Mesendoderm (in vitro differentiated cells): ENCODE results near the gene GCH1.

Source experiments
- DNase-seq: peaks from one replicate; pipeline ENCODE4 v3.0.0; 2013
- H2AK5ac ChIP-seq: 2 replicates; pipeline ENCODE4 v1.6.1; 2013; ENCODE audit warnings: low read length, inconsistent platforms
- H2BK120ac ChIP-seq: 2 replicates; pipeline ENCODE4 v1.6.1; 2013; ENCODE audit warnings: low read depth, mild to moderate bottlenecking, low read length, moderate library complexity, mixed read lengths
- H2BK15ac ChIP-seq: replicated peaks from 2 replicates; pipeline ENCODE4 v1.6.1; 2013; ENCODE audit warnings: low read depth, mild to moderate bottlenecking, moderate library complexity
- H2BK5ac ChIP-seq: 2 replicates; pipeline ENCODE4 v1.6.1; 2013; ENCODE audit warnings: low read length, inconsistent platforms
- H3K18ac ChIP-seq: 2 replicates; pipeline ENCODE4 v1.6.1; 2013; ENCODE audit warnings: mild to moderate bottlenecking, low read length, mixed read lengths
- H3K23ac ChIP-seq: one replicate; pipeline ENCODE4 v1.6.1; 2013; ENCODE audit warnings: low read length
- H3K27ac ChIP-seq: 2 replicates; pipeline ENCODE4 v1.5.1; 2013; ENCODE audit warnings: low read depth, mild to moderate bottlenecking, inconsistent platforms, low read length, moderate library complexity
- H3K27me3 ChIP-seq: 2 replicates; pipeline ENCODE4 v1.6.1; 2013; ENCODE audit warnings: low read length, control low read depth, mild to moderate bottlenecking, inconsistent platforms; ENCODE audit not compliant: insufficient read depth, poor library complexity
- H3K36me3 ChIP-seq: 2 replicates; pipeline ENCODE4 v1.6.1; 2013; ENCODE audit warnings: low read length, inconsistent platforms; ENCODE audit not compliant: control insufficient read depth, insufficient read depth
- H3K4ac ChIP-seq: one replicate; pipeline ENCODE4 v1.6.1; 2013; ENCODE audit warnings: low read depth, mild to moderate bottlenecking, low read length, moderate library complexity
- H3K4me1 ChIP-seq: 2 replicates; pipeline ENCODE4 v1.6.1; 2013; ENCODE audit warnings: low read depth, low read length, inconsistent platforms; ENCODE audit not compliant: control insufficient read depth
- H3K4me2 ChIP-seq: 2 replicates; pipeline ENCODE4 v1.6.1; 2013; ENCODE audit warnings: low read length
- H3K4me3 ChIP-seq: 2 replicates; pipeline ENCODE4 v1.5.1; 2013; ENCODE audit warnings: mild to moderate bottlenecking, low read length
- H3K56ac ChIP-seq: one replicate; pipeline ENCODE4 v1.6.1; 2013; ENCODE audit warnings: low read length
- H3K79me1 ChIP-seq: 2 replicates; pipeline ENCODE4 v1.6.1; 2013; ENCODE audit warnings: low read length, inconsistent platforms
- H3K79me2 ChIP-seq: 2 replicates; pipeline ENCODE4 v1.6.1; 2013; ENCODE audit warnings: mild to moderate bottlenecking, low read length; ENCODE audit not compliant: control insufficient read depth, insufficient read depth
- H3K9ac ChIP-seq: 2 replicates; pipeline ENCODE4 v1.6.1; 2013; ENCODE audit warnings: low read length, inconsistent platforms
- H4K5ac ChIP-seq: one replicate; pipeline ENCODE4 v1.6.1; 2013; ENCODE audit warnings: low read length
- H4K8ac ChIP-seq: one replicate; pipeline ENCODE4 v1.6.1; 2013; ENCODE audit warnings: low read depth, mild to moderate bottlenecking, control low read depth, low read length, moderate library complexity
- WGBS: extraction: QIAGEN DNeasy Blood & Tissue Kit; methylation state at CpG from one replicate; pipeline ENCODE4 v1.1.7; 2013; ENCODE audit warnings: low lambda C conversion rate, missing lambda C conversion rate; ENCODE audit not compliant: insufficient coverage; ENCODE audit errors: extremely low coverage; 5-methylcytosine and 5-hydroxymethylcytosine counted together

Gene GCH1

DNA sequence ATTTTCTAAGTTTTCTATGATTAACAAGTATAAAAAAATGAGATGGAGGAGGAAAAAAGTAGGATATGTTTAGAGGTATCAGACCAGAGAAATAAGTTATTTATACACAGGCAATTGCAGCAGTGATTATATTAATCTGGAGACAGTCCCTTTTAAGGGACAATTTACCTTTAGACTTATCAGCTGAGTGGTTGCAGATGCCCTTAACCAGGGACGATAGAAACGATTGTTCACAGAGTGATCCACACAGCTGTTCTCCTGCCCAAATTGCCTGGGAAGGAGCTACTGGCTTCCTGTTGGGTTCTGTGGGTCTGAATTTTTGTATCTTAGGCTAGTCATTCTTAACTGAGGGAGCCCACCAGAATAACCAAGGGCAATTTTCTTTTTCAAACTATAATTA lies 66.4 kb downstream of the GCH1 start:
- no CpG with 5 or more reads among the region's 2 CpGs for WGBS
- Histone ChIP-seq H3K4me2 (no peak overlapping the region), H2BK15ac (no peak overlapping the region), H3K56ac (no peak overlapping the region), H3K4me1 (no peaks in the 10 kb centered on the region), H3K27me3 (no peaks in the 10 kb centered on the region), H4K8ac (no peak overlapping the region), H3K4me3 (no peak overlapping the region), H3K23ac (no peak overlapping the region), H3K4ac (no peak overlapping the region), H2BK5ac (no peak overlapping the region), H3K18ac (no peak overlapping the region), H3K9ac (no peak overlapping the region), H4K5ac (no peak overlapping the region), H3K79me2 (no peaks in the 10 kb centered on the region), H3K36me3 (no peaks in the 10 kb centered on the region), H2AK5ac (no peak overlapping the region), H3K79me1 (no peaks in the 10 kb centered on the region), H3K27ac (no peak overlapping the region), H2BK120ac (no peak overlapping the region)
- no peak for DNase-seq

DNA sequence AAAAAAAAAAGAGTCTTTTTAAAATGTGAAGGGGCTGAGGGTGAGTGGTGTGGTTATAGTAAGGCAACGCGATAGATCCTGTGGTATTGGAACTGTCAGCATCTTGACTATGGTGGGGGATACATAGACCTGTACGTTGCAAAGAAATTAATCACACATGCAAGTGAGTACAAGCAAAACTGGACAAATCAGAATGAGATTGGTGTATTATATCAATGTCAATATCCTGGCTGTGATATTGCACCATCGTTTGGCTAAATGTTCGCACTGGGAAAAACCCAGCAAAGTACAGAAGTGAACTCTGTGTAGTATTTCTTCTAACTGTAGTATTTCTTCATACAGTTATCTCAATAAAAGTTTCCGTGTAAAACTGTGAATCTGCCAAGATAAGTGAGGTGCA lies 67.9 kb downstream of the GCH1 start:
- H3K79me2 ChIP-seq = no peaks in the 10 kb centered on the region
- H3K23ac ChIP-seq = no peak overlapping the region
- no peaks in the 10 kb centered on the region for H3K79me1 ChIP-seq
- no peaks in the 10 kb centered on the region for H3K27me3 ChIP-seq
- no peak overlapping the region for H2BK15ac ChIP-seq
- H4K5ac ChIP-seq = no peak overlapping the region
- no peak overlapping the region for H3K4me3 ChIP-seq
- no peak overlapping the region for H3K9ac ChIP-seq
- no peak overlapping the region for H3K18ac ChIP-seq
- no peaks in the 10 kb centered on the region for H3K4me1 ChIP-seq
- H3K4me2 ChIP-seq = no peak overlapping the region
- no peak overlapping the region for H2BK120ac ChIP-seq
- no peak overlapping the region for H2AK5ac ChIP-seq
- no peaks in the 10 kb centered on the region for H3K36me3 ChIP-seq
- no peak overlapping the region for H3K56ac ChIP-seq
- no CpG with 5 or more reads among the region's 6 CpGs for WGBS
- H2BK5ac ChIP-seq = no peak overlapping the region
- H3K27ac ChIP-seq = no peak overlapping the region
- no peak overlapping the region for H4K8ac ChIP-seq
- no peak for DNase-seq
- H3K4ac ChIP-seq = no peak overlapping the region

DNA sequence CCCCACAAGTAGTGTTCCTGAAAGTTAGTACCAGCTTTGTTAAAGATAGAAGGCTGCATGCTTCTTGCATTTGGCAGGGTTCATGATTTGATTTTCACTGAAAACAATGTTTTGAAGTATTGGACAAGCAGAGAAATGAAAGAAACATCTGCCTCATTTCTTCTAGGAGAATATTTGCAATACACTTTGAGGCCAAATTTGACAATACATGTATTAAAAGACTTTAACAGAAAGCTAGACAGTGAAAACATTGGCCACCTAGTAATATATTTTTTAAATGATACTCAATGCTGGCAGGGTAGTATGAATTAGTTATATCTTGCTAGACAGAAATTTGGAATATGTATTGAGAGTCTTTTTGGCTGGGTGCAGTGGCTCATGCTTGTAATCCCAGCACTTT lies 68.5 kb downstream of the GCH1 start:
- H3K4me3 ChIP-seq = no peak overlapping the region

DNA sequence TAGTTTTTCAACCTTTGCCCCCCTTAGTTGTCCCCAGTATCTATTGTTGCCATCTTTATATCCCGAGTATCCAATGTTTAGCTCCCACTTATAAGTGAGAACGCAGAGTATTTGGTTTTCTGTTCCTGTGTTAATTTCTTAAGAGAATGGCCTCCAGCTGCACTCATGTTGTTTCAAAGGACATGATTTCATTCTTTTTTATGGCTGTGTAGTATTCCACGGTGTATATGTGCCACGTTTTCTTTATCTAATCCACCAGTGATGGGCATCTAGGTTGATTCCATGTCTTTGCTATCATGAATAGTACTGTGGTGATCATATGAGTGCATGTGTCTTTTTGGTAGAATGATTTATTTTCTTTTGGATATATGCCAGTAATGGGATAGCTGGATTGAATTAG lies 72.0 kb downstream of the GCH1 start:
- no peaks in the 10 kb centered on the region for H3K27me3 ChIP-seq
- H2BK120ac ChIP-seq = no peak overlapping the region
- no CpG with 5 or more reads among the region's 4 CpGs for WGBS
- no peak overlapping the region for H2BK5ac ChIP-seq
- H3K27ac ChIP-seq = no peak overlapping the region
- H2BK15ac ChIP-seq = no peak overlapping the region
- no peaks in the 10 kb centered on the region for H3K36me3 ChIP-seq
- H3K4ac ChIP-seq = no peak overlapping the region
- H3K79me2 ChIP-seq = no peaks in the 10 kb centered on the region
- no peak overlapping the region for H4K5ac ChIP-seq
- DNase-seq = no peak
- H3K18ac ChIP-seq = no peak overlapping the region
- no peak overlapping the region for H3K56ac ChIP-seq
- H3K4me3 ChIP-seq = no peak overlapping the region
- H4K8ac ChIP-seq = no peak overlapping the region
- no peak overlapping the region for H3K9ac ChIP-seq
- no peaks in the 10 kb centered on the region for H3K4me1 ChIP-seq
- H3K23ac ChIP-seq = no peak overlapping the region
- no peak overlapping the region for H3K4me2 ChIP-seq
- no peaks in the 10 kb centered on the region for H3K79me1 ChIP-seq
- no peak overlapping the region for H2AK5ac ChIP-seq

More for the DNA sequence above, 68.5 kb downstream of the GCH1 start:
- Histone ChIP-seq H3K27ac (no peak overlapping the region), H3K23ac (no peak overlapping the region), H4K5ac (no peak overlapping the region), H4K8ac (no peak overlapping the region), H3K79me2 (no peaks in the 10 kb centered on the region), H2BK5ac (no peak overlapping the region), H2BK120ac (no peak overlapping the region), H3K4ac (no peak overlapping the region), H3K18ac (no peak overlapping the region), H3K36me3 (no peaks in the 10 kb centered on the region), H3K4me2 (no peak overlapping the region), H3K9ac (no peak overlapping the region), H2BK15ac (no peak overlapping the region), H3K4me1 (no peaks in the 10 kb centered on the region), H3K56ac (no peak overlapping the region), H3K27me3 (no peaks in the 10 kb centered on the region), H2AK5ac (no peak overlapping the region), H3K79me1 (no peaks in the 10 kb centered on the region)
- DNase-seq = no peak

- no peaks in the 10 kb centered on the region for H3K79me2 ChIP-seq
- no peak for DNase-seq
- H3K18ac ChIP-seq = no peak overlapping the region
- no peaks in the 10 kb centered on the region for H3K36me3 ChIP-seq
- no peaks in the 10 kb centered on the region for H3K4me1 ChIP-seq
- no peaks in the 10 kb centered on the region for H3K79me1 ChIP-seq
- H4K5ac ChIP-seq = no peak overlapping the region
- no peak overlapping the region for H3K56ac ChIP-seq
- no peak overlapping the region for H3K4me2 ChIP-seq
- H3K23ac ChIP-seq = no peak overlapping the region
- no CpG with 5 or more reads among the region's 8 CpGs for WGBS
- no peak overlapping the region for H2BK120ac ChIP-seq
- no peaks in the 10 kb centered on the region for H3K27me3 ChIP-seq
- H4K8ac ChIP-seq = no peak overlapping the region
- H3K9ac ChIP-seq = no peak overlapping the region
- no peak overlapping the region for H3K4ac ChIP-seq
- no peak overlapping the region for H2BK15ac ChIP-seq
- H3K27ac ChIP-seq = no peak overlapping the region
- no peak overlapping the region for H2AK5ac ChIP-seq
- no peak overlapping the region for H3K4me3 ChIP-seq
- no peak overlapping the region for H2BK5ac ChIP-seq
Observed at GRCh38 chr14:54829486-54830224, 73.0 kb downstream of the GCH1 start.

DNA sequence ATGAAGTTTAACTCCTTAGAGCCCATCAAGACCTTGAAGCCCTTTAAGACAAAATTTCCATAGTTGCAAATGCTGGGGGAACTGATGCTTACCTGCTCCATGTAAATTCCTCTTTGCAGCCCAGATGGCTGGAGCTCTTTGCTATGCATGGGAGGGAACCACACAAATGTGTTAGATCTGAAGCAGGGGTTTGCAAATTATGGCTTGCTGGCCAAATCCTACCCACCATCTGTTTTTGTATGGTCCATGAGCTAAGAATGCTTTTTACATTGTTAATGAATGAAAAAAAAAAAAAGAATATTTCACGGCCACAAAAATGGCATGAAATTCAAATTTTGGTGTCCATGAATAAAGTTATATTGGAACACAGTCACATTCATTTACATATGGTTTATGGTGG lies 74.6 kb downstream of the GCH1 start:
- no peak overlapping the region for H3K23ac ChIP-seq
- no peaks in the 10 kb centered on the region for H3K36me3 ChIP-seq
- no peak for DNase-seq
- H2BK120ac ChIP-seq = no peak overlapping the region
- H3K4me1 ChIP-seq = no peaks in the 10 kb centered on the region
- no peaks in the 10 kb centered on the region for H3K79me1 ChIP-seq
- H4K5ac ChIP-seq = no peak overlapping the region
- no peak overlapping the region for H3K18ac ChIP-seq
- H3K56ac ChIP-seq = no peak overlapping the region
- H2BK15ac ChIP-seq = no peak overlapping the region
- WGBS = no CpG with 5 or more reads among the region's 1 CpG
- H4K8ac ChIP-seq = no peak overlapping the region
- H2BK5ac ChIP-seq = no peak overlapping the region
- H3K27me3 ChIP-seq = no peaks in the 10 kb centered on the region
- no peak overlapping the region for H3K4me2 ChIP-seq
- no peaks in the 10 kb centered on the region for H3K79me2 ChIP-seq
- no peak overlapping the region for H3K27ac ChIP-seq
- H3K4ac ChIP-seq = no peak overlapping the region
- no peak overlapping the region for H3K4me3 ChIP-seq
- H3K9ac ChIP-seq = no peak overlapping the region
- H2AK5ac ChIP-seq = no peak overlapping the region
